ENCODE measurements around the gene LAMA5. TPM values are rescaled to one million over a fixed set of nuclear protein-coding genes. Genes with fewer than 3 reads are reported as not detected.

The LAMA5 gene
- total and polyA plus RNA-seq, 8 donors = 41.4 to 278 (median 79.6) TPM

DNA sequence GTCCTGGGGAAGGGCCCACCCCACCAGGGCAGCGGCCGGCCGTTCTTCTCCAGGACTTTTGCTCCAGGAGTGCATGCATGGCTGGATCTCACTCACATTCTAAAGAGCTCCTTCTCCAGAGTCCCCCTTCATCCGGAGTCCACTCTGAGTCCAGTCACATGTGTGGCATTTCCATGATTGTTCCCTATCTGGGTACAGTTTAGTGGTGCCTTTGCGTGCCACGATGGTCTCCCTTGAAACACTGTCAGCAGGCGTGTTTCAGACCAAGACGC is 107.9 kb downstream of the LAMA5 start:
- no peaks in the 10 kb centered on the region for H3K27me3 ChIP-seq
- 91 to 98% (median 94%) methylated on average over 8 of the region's 8 CpGs for WGBS, 5 donors
- no peaks in the 10 kb centered on the region for H3K9me3 ChIP-seq
- intact Hi-C loops (cut with DNase I; ENCODE audit: low total_unique reads) = no loop called here
- no peak overlapping the region for H3K27ac ChIP-seq
- no peak for TF ChIP-seq POLR2AphosphoS5 (IDR thresholded peaks at IDR 0.05)
- no peak for TF ChIP-seq POLR2A (IDR thresholded peaks at IDR 0.05)
- TF ChIP-seq, protein P1, sequence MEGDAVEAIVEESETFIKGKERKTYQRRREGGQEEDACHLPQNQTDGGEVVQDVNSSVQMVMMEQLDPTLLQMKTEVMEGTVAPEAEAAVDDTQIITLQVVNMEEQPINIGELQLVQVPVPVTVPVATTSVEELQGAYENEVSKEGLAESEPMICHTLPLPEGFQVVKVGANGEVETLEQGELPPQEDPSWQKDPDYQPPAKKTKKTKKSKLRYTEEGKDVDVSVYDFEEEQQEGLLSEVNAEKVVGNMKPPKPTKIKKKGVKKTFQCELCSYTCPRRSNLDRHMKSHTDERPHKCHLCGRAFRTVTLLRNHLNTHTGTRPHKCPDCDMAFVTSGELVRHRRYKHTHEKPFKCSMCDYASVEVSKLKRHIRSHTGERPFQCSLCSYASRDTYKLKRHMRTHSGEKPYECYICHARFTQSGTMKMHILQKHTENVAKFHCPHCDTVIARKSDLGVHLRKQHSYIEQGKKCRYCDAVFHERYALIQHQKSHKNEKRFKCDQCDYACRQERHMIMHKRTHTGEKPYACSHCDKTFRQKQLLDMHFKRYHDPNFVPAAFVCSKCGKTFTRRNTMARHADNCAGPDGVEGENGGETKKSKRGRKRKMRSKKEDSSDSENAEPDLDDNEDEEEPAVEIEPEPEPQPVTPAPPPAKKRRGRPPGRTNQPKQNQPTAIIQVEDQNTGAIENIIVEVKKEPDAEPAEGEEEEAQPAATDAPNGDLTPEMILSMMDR (IDR thresholded peaks at IDR 0.05) = no peak
- H3K4me3 ChIP-seq = no peak overlapping the region
- DNase-seq = no peak
- H3K36me3 ChIP-seq = peaks cover 56 to 98% (median 94%) of the 10 kb centered on the region in 4 donors
- peaks cover 0 to 13% (median 7%) of the 10 kb centered on the region in 4 donors for H3K4me1 ChIP-seq

Other genes starting within 250 kb of the LAMA5 start
- 10 to 100 TPM in 4 of 5 donors, under 1 TPM in 1; 0.58 to 27.2 (median 15.6) TPM for gene LSM14B, start 244.8 kb downstream of the LAMA5 start, total RNA-seq
- gene LSM14B, start 244.8 kb downstream of the LAMA5 start, polyA plus RNA-seq = 10 to 100 TPM; 14.1 to 18.0 (median 14.9) TPM
- 100 to 1,000 TPM; 119 to 202 (median 140) TPM for gene PSMA7, start 223.9 kb downstream of the LAMA5 start, total RNA-seq
- 100 to 1,000 TPM; 245 to 280 (median 247) TPM for gene PSMA7, start 223.9 kb downstream of the LAMA5 start, polyA plus RNA-seq
- gene SS18L1, start 223.5 kb downstream of the LAMA5 start, total RNA-seq = 10 to 100 TPM in 3 of 5 donors, 1 to 10 TPM in 2; 5.8 to 34.8 (median 13.0) TPM
- 1 to 10 TPM; 5.5 to 9.6 (median 6.1) TPM for gene SS18L1, start 223.5 kb downstream of the LAMA5 start, polyA plus RNA-seq
- 10 to 100 TPM; 13.6 to 77.9 (median 22.8) TPM for gene MTG2, start 184.3 kb downstream of the LAMA5 start, total RNA-seq
- 10 to 100 TPM; 14.7 to 28.2 (median 19.8) TPM for gene MTG2, start 184.3 kb downstream of the LAMA5 start, polyA plus RNA-seq
- gene HRH3, start 147.0 kb downstream of the LAMA5 start, total RNA-seq = not detected
- not detected for gene HRH3, start 147.0 kb downstream of the LAMA5 start, polyA plus RNA-seq
- gene OSBPL2, start 128.8 kb downstream of the LAMA5 start, total RNA-seq = 10 to 100 TPM; 23.2 to 83.4 (median 66.3) TPM
- gene OSBPL2, start 128.8 kb downstream of the LAMA5 start, polyA plus RNA-seq = 10 to 100 TPM; 15.1 to 19.7 (median 19.7) TPM
- gene ADRM1, start 64.3 kb downstream of the LAMA5 start, total RNA-seq = 100 to 1,000 TPM in 2 of 5 donors, 10 to 100 TPM in 3; 42.0 to 130 (median 68.4) TPM
- 10 to 100 TPM; 82.3 to 91.3 (median 85.0) TPM for gene ADRM1, start 64.3 kb downstream of the LAMA5 start, polyA plus RNA-seq
- 1,000 to 10,000 TPM in 3 of 5 donors, 100 to 1,000 TPM in 2; 239 to 2,998 (median 1,528) TPM for gene RPS21, start 19.8 kb upstream of the LAMA5 start, total RNA-seq
- 1,000 to 10,000 TPM; 4,606 to 7,615 (median 4,647) TPM for gene RPS21, start 19.8 kb upstream of the LAMA5 start, polyA plus RNA-seq
- 1 to 10 TPM in 4 of 5 donors, under 1 TPM in 1; 0.55 to 7.8 (median 1.4) TPM for gene CABLES2, start 40.0 kb upstream of the LAMA5 start, total RNA-seq
- 1 to 10 TPM; 2.0 to 3.2 (median 2.5) TPM for gene CABLES2, start 40.0 kb upstream of the LAMA5 start, polyA plus RNA-seq
- 1 to 10 TPM in 1 of 5 donors, under 1 TPM in 2, not detected in 2; 0.45 to 2.3 (median 0.55) TPM for gene RBBP8NL, start 60.2 kb upstream of the LAMA5 start, total RNA-seq
- gene RBBP8NL, start 60.2 kb upstream of the LAMA5 start, polyA plus RNA-seq = 1 to 10 TPM; 2.1 to 8.0 (median 5.7) TPM
- gene GATA5, start 108.7 kb upstream of the LAMA5 start, total RNA-seq = 10 to 100 TPM in 2 of 5 donors, 1 to 10 TPM in 2, not detected in 1; 3.1 to 16.4 (median 9.0) TPM
- gene GATA5, start 108.7 kb upstream of the LAMA5 start, polyA plus RNA-seq = 10 to 100 TPM in 1 of 3 donors, 1 to 10 TPM in 2; 9.1 to 11.2 (median 9.3) TPM

All from stomach (tissue), 9 donors.